ENCODE measurements around the gene TMEM185B. TPM values are rescaled to one million over a fixed set of nuclear protein-coding genes. Genes with fewer than 3 reads are reported as not detected.

The TMEM185B gene
- total RNA-seq (2022; extraction: Qiagen RNA extraction; ENCODE audit: low read depth): 41.1 to 53.2 TPM (median 50.1 TPM) in 5 replicates

DNA sequence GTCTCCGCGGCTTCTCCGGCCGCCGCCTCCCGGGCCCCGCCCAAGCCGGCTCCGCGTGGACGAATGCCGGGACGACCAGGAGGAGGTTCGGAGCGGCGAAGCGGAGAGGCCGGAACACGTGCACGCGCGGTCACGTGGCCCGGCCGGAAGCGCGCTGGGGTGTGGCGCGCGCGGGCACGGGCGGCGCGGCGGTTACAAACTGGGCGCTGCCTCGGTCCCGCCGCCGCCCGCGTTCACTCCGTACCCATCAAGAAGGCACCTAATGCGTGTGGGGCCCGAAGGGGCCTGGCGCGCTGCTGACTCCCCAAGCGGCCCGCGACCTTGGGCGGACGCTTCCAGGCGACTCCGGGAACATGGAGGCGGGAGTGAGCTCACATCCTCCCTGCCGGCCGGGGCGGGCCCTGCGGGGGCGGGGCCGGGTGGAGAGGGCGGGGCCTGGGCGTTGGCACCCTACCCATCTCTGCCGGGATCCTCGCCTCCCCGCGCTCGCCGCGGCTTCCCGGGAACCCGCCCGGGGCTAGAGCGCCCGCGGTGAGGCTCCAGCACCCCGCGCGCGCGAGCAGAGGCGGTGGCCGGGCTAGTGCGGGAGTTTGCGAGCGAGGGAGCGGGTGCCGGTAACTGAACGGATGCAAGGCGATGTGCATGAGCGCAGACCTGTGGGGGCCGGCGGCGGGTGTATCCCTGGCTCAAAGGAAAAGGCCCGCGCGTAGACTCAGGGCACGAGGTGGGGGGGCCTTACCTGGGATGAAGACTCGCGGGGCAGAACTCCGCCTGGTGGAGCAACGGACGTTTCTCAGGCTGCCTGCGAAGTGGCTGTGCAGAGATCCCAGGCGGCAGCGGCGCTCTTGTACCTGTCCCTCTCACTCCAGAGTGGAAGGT is at the start of gene TMEM185B:
TMEM185B (minus strand) TSS at position 367 of the 879 bp plus-strand sequence. CDS start 424 bp downstream, outside the sequence.

DNA sequence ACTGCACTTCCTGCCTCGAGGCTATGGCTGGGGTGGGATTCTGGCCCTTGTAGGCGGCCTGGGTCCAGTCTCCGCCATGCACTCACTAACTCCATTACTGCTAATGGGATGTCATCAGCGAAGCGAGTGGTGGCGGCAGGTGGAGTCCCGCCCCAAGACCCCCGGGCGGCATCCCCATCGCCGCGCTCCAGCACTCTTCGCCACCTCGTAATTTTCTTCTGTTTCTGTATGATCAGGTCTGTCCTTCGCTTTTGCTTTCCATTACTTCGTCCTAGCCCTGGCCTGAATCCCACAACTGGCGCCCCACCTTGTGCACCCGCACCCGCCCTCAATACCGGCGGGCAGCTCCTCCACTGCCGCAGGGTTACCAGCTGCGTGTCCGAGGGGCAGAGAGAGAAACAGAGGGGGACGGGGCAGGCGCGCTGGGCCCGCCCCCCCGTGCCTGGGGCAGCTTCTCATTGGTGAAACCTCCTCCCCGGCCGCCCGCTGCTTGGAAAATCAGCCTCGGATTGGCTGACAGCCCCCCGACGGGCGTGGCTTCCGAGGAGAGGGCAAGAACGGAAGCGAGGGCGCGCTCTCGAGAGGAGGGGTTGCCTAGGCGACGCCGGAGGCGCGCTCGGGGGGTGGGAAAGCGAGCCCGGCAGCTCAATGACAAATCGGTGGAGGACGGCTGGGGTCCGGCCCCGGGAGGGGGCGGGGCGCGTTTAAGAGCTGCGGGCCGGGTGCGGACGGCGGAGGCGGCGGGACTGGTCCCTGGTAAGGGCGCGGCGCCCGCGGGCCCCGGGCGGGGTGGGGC is 29.2 kb upstream of the TMEM185B start, which contains the start of gene RALB:
RALB (plus strand) TSS at position 628 of the 796 bp plus-strand sequence. CDS start 25,813 bp downstream, outside the sequence.

Other genes with a start within 250 kb of the TMEM185B start
- gene EPB41L5, start 210.3 kb downstream of the TMEM185B start, total RNA-seq (2022; extraction: Qiagen RNA extraction; ENCODE audit: low read depth): 2.7 to 4.8 TPM (median 4.3 TPM) in 5 replicates
- gene RALB, start 29.5 kb upstream of the TMEM185B start, total RNA-seq (2022; extraction: Qiagen RNA extraction; ENCODE audit: low read depth): 56.8 to 83.8 TPM (median 71.4 TPM) in 5 replicates
- 12.2 to 18.9 TPM (median 15.7 TPM) in 5 replicates for gene INHBB, start 122.7 kb upstream of the TMEM185B start, total RNA-seq (2022; extraction: Qiagen RNA extraction; ENCODE audit: low read depth)

Measured in A549 treated with RU486 at 1 μM for 4 hours (cell line).